ENCODE results near the gene STEAP1B. TPM values are rescaled to one million over a fixed set of nuclear protein-coding genes. Genes with fewer than 3 reads are reported as not detected.

The STEAP1B gene
- total RNA-seq, 1 donor from 2014 or later = 9.5 TPM

DNA sequence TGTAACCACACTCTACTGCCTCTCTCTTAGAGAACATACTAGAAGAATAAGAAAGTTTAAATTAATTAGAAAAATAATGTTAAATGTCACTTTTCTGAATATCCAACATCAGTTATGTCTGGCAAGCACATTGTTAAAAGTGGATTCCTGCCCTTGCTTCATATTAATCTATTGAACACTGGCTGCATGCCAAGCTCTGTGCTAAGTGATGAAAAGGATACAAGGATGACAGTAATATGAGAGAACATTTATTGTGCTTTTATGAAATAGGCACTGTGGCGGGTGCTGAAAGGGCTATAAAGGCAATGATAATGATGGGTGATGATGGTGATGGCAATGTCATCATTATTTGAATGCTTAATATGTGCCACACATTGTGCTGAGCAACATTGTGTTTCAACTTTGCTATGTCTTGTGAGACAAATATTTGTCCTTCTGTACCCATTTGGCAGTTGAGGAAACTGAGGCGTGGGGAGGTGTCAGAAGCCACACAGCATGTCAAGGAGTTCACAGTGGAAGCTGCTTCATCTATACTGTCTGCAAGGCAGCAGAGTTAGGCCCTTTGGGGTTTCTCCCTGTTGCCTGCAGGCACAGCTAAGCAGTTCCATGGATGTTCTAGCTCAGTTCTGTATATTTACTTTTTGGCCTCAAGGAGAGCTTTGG is 78.9 kb downstream of the STEAP1B start:
- DNase-seq (ENCODE audit: low read depth, low spot score) = no peak
- Mint-ChIP-seq H3K36me3 (ENCODE audit: low read depth) (peaks cover 5% of the 10 kb centered on the region), H3K27me3 (ENCODE audit: low read depth) (no peaks in the 10 kb centered on the region), H3K27ac (ENCODE audit: unreplicated experiment) (no peak overlapping the region), H3K4me3 (no peak overlapping the region), H3K4me1 (no peaks in the 10 kb centered on the region), H3K9me3 (no peaks in the 10 kb centered on the region)
- TF ChIP-seq, protein P1, sequence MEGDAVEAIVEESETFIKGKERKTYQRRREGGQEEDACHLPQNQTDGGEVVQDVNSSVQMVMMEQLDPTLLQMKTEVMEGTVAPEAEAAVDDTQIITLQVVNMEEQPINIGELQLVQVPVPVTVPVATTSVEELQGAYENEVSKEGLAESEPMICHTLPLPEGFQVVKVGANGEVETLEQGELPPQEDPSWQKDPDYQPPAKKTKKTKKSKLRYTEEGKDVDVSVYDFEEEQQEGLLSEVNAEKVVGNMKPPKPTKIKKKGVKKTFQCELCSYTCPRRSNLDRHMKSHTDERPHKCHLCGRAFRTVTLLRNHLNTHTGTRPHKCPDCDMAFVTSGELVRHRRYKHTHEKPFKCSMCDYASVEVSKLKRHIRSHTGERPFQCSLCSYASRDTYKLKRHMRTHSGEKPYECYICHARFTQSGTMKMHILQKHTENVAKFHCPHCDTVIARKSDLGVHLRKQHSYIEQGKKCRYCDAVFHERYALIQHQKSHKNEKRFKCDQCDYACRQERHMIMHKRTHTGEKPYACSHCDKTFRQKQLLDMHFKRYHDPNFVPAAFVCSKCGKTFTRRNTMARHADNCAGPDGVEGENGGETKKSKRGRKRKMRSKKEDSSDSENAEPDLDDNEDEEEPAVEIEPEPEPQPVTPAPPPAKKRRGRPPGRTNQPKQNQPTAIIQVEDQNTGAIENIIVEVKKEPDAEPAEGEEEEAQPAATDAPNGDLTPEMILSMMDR (conservative IDR thresholded peaks at IDR 0.05) = no peak

DNA sequence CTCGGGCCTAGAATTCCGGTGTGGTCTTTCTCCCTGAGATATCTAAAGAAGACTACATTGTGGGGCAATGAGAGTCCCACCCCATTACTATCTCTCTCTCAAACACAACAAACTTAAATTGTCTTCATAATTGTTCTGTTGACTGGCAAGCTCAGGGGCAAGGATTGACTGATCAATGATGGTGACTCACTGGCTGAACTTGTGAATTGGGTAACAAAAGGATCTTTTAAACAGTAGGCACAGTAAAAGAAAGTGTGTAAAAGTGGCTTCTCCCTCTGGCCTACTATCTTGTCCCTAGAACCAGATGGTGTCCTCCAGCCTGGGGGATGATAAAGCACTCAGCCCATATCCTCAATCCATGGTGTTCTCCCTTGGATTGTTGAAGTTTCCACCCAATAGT is 80.0 kb downstream of the STEAP1B start:
- Mint-ChIP-seq H3K4me3 (no peak overlapping the region), H3K27me3 (ENCODE audit: low read depth) (no peaks in the 10 kb centered on the region), H3K36me3 (ENCODE audit: low read depth) (peaks cover 5% of the 10 kb centered on the region), H3K4me1 (no peaks in the 10 kb centered on the region), H3K9me3 (no peaks in the 10 kb centered on the region), H3K27ac (ENCODE audit: unreplicated experiment) (no peak overlapping the region)
- DNase-seq (ENCODE audit: low read depth, low spot score) = no peak
- TF ChIP-seq, protein P1 (conservative IDR thresholded peaks at IDR 0.05) = no peak

DNA sequence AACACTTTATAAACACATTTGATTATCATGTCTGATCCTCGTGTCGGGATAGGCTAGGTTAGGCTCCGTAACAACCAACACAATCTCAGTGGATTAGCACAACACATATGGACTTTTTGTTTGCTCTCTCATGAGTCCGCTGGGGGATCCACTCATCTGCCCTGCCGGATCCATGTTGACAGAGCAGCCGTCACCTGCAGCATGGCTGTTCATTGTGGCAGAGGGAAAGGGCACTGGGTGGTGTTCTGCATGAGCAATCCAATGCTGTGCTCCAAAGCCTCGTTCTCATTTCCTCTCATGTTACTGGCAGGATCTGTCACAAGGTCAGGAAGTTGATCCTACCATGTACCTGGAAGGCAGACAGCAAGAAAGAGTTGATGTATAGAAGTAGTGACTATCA is 80.5 kb downstream of the STEAP1B start:
- Mint-ChIP-seq H3K36me3 (ENCODE audit: low read depth) (peaks cover 5% of the 10 kb centered on the region), H3K27ac (ENCODE audit: unreplicated experiment) (no peak overlapping the region), H3K4me1 (no peaks in the 10 kb centered on the region), H3K4me3 (no peak overlapping the region), H3K9me3 (no peaks in the 10 kb centered on the region), H3K27me3 (ENCODE audit: low read depth) (no peaks in the 10 kb centered on the region)
- TF ChIP-seq, protein P1 (conservative IDR thresholded peaks at IDR 0.05) = no peak
- DNase-seq (ENCODE audit: low read depth, low spot score) = no peak

DNA sequence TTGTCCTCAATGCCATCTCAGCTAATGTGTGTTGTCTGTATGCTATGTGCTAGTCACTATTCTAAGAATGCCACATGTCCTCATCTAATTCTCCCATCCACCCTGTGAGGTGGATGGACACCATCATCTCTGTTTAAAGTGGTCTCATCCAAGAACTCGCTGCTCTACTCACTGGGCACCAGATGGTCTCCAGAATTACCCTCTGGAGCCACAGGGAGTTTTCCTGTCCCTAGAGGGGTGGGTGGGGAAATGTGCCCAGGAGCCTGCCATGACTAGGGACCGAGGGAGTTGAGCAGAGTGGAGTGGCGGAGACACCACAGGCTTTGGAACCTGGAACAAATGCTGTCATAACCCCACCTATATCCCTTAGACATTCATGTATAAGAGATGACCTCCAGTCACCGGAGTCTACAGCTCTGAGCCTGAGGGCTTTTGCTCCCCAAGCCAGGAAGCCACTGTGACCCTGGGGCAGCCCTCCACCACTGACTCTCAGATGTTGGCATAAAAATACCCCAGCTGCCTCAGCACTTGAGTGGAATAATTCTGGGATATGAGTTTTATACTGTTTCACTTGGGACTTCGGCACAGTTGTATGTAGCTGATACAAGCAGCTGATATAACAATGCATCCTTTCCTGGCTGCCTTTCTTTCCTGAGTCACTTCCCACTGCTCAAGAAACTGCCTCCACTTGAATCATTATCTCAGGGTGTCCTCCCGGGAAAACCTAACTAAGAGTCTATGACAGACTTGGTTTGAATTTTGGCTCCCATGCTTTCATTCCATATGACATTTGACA is 81.5 kb downstream of the STEAP1B start:
- no peaks in the 10 kb centered on the region for H3K4me1 Mint-ChIP-seq
- DNase-seq (ENCODE audit: low read depth, low spot score) = no peak
- H3K36me3 Mint-ChIP-seq (ENCODE audit: low read depth) = peaks cover 5% of the 10 kb centered on the region
- H3K27ac Mint-ChIP-seq (ENCODE audit: unreplicated experiment) = no peak overlapping the region
- H3K4me3 Mint-ChIP-seq = no peak overlapping the region
- TF ChIP-seq, protein P1 (conservative IDR thresholded peaks at IDR 0.05) = no peak
- no peaks in the 10 kb centered on the region for H3K27me3 Mint-ChIP-seq (ENCODE audit: low read depth)
- H3K9me3 Mint-ChIP-seq = no peaks in the 10 kb centered on the region

DNA sequence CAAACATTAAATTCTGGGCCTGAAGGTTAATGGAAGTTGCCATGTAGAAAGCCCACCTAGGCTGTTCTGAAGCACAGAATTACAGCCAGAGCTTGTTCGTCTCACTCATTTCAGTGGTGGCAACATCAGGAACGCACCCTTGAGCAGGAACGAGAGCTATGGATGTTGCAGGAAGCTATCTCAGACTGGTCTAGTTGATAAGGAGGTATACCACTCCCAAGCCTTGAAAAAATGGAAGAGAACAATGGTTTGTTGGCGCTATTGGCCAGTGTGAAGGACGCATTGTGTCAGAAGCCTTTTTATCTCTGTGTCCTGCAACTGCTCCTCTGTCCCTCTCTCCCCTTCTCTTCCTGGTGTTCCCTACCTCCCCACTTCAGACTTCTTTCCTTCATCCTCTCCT is 82.1 kb downstream of the STEAP1B start:
- H3K36me3 Mint-ChIP-seq (ENCODE audit: low read depth) = peaks cover 5% of the 10 kb centered on the region
- H3K9me3 Mint-ChIP-seq = no peaks in the 10 kb centered on the region
- H3K27me3 Mint-ChIP-seq (ENCODE audit: low read depth) = no peaks in the 10 kb centered on the region
- no peak overlapping the region for H3K4me3 Mint-ChIP-seq
- DNase-seq (ENCODE audit: low read depth, low spot score) = no peak
- H3K4me1 Mint-ChIP-seq = no peaks in the 10 kb centered on the region
- TF ChIP-seq, protein P1 (conservative IDR thresholded peaks at IDR 0.05) = no peak
- H3K27ac Mint-ChIP-seq (ENCODE audit: unreplicated experiment) = no peak overlapping the region

Measured in neural crest cell (in vitro differentiated cells).